Hindlimb muscle (tissue), 1 donor: ENCODE measurements around the gene SAFB2. TPM values are rescaled to one million over a fixed set of nuclear protein-coding genes. Genes with fewer than 3 reads are reported as not detected.

Source experiments
- DNase-seq: peaks from one replicate; pipeline ENCODE4 v3.0.0-alpha.2; 2013
- polyA plus RNA-seq: library from polyadenylated mRNA; unstranded; fragments of 120-200 nt; gene quantifications from one replicate; pipeline ENCODE4 v1.2.1, GENCODE V29; 2013; ENCODE audit not compliant: insufficient read length

The SAFB2 gene
- polyA plus RNA-seq, 1 donor, result 51.7 TPM

GRCh38 chr19:5540208-5540607 is 82.4 kb downstream of the SAFB2 start:
- no peak for DNase-seq

- DNase-seq, result no peak
Observed at GRCh38 chr19:5537870-5538269, 84.7 kb downstream of the SAFB2 start.

Other genes with a start within 250 kb of the SAFB2 start
- gene ZNRF4, start 167.4 kb downstream of the SAFB2 start, polyA plus RNA-seq, result not detected
- 0.86 TPM for gene TINCR, start 54.8 kb downstream of the SAFB2 start, polyA plus RNA-seq
- 97.1 TPM for gene SAFB, start 307 bp upstream of the SAFB2 start, polyA plus RNA-seq
- gene MICOS13, start 57.7 kb upstream of the SAFB2 start, polyA plus RNA-seq, result 101 TPM
- gene HSD11B1L, start 58.3 kb upstream of the SAFB2 start, polyA plus RNA-seq, result 6.3 TPM
- gene RPL36, start 67.5 kb upstream of the SAFB2 start, polyA plus RNA-seq, result 1,417 TPM
- 67.0 TPM for gene LONP1, start 97.4 kb upstream of the SAFB2 start, polyA plus RNA-seq
- not detected for gene CATSPERD, start 97.9 kb upstream of the SAFB2 start, polyA plus RNA-seq
- 2.3 TPM for gene PRR22, start 162.0 kb upstream of the SAFB2 start, polyA plus RNA-seq
- gene DUS3L, start 168.4 kb upstream of the SAFB2 start, polyA plus RNA-seq, result 23.2 TPM
- gene NRTN, start 182.3 kb upstream of the SAFB2 start, polyA plus RNA-seq, result 0.53 TPM
- not detected for gene FUT6, start 216.9 kb upstream of the SAFB2 start, polyA plus RNA-seq
- gene FUT3, start 228.7 kb upstream of the SAFB2 start, polyA plus RNA-seq, result 0.19 TPM
- not detected for gene FUT5, start 247.8 kb upstream of the SAFB2 start, polyA plus RNA-seq